Measurements from ENCODE around the gene APOM. TPM values are rescaled to one million over a fixed set of nuclear protein-coding genes. Genes with fewer than 3 reads are reported as not detected.

The APOM gene
- polyA plus RNA-seq, 4 donors = 10.1 to 106 (median 83.8) TPM

DNA sequence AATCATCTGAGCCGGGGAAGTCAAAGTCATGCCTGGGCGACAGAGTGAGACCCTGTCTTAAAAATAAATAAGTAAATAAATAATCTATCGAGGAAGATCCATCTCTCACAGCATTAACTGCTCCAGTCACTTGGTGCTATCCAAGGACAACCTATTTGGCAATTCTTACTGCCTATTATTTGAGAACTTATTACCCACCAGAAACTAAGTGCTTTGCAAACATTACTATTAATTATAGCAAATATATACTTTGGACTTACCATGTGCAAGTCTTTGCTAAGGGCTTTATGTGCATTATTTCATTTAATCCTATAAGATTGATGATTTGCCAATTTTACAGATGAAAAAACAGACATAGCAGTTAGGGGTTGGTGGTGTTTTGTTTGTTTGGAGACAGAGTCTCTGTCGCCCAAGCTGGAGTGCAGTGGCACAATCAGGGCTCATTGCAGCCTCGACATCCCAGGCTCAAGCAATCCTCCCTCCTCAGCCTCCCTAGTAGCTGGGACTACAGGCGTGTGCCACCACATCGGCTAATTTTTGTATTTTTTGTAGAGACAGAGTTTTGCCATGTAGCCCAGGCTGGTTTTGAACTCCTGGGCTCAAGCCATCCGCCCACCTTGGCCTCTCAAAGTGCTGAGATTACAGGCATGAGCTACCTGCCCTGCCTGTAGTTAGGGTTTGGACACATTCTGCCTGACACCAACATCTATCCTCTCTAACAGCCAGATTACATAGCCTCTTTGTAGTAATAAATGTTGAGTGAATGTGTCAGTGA, 933 bp upstream of the APOM start:
- no peak for DNase-seq (ENCODE audit: low read depth in 4 of 4, low spot score in 3 of 4)

DNA sequence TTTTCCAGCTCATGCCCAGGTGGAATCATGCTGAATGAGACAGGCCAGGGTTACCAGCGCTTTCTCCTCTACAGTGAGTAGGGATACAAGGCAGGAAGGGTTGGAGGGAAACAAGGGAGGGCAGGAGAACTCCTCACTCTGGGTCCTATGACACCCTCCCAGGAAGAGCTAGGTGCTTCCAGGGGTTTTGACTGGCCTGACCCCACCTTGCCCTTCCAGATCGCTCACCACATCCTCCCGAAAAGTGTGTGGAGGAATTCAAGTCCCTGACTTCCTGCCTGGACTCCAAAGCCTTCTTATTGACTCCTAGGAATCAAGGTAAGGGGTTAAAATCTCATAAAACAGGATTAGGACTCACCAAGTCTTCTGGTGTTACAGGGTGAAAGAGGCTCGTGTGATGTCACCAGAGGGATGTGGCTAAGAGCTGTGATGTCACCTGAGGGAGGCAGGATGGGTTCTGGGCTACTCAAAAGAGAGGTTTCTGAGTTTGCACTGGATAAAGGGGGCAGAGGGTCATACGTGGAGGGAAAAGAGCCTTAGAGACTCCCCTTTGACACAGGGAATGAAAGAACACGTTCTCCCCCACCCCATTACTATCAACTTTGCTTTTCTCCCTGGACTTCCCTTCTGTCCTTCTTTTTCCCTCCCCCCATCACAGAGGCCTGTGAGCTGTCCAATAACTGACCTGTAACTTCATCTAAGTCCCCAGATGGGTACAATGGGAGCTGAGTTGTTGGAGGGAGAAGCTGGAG, 1.9 kb downstream of the APOM start:
- DNase-seq (ENCODE audit: low read depth in 4 of 4, low spot score in 3 of 4) = no peak

DNA sequence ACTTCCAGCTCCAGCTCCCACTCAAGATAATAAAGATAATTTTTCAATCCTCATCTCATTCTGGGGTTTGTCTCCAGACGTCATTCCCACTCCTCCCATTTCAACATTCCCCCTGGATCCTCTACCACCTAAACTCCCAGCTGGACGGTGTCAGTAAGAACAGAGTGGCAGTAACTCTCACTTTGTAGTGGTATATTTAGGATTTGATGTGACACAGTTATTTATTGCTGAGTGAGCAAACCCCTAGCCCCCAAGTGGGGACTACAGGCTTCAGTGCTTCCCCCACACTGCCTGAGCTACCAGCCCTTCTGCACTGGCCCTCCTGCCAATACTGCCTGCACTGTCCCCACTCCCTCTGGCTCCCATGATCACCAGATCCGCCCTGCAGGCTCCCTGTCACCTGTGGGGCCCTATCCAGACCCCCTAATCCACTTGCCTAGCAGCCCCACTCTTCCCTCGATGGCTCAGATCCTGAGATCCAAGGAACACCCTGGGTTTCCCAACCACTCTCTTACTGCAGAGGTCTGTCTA, 2.5 kb downstream of the APOM start:
- no peak for DNase-seq (ENCODE audit: low read depth in 4 of 4, low spot score in 3 of 4)

DNA sequence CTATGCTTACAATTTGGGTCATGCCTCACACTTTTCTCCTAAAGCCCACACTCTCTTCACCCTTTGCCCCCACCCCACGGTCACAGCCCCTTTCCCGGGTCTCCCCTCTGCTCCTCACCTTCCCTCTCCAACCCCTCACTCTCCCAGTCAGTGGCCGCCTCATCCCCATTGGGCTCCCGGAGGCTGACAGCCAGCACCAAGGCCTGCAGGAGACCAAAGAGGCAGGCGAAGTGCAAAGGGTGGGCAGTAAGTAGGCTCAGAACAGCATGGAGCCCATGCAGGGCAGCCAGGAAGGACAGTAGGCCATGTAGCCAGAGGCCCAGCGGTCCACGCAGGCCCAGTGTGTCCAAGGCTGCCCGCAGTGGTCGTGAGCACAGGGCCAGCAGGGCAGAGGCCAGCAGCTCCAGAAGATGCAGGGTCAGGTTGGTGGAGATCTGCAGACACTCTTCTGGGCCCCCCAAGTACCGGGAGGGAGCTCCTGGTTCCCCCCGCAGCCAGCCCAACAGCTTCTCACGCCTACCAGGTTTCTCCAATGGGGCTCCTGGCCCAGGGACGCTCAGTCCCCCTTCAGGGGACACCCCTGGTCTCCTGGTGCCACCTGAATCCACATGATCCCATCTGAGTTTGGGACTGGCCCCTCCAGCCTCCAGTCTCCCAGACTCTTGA, 3.4 kb downstream of the APOM start:
- no peak for DNase-seq (ENCODE audit: low read depth in 4 of 4, low spot score in 3 of 4)

DNA sequence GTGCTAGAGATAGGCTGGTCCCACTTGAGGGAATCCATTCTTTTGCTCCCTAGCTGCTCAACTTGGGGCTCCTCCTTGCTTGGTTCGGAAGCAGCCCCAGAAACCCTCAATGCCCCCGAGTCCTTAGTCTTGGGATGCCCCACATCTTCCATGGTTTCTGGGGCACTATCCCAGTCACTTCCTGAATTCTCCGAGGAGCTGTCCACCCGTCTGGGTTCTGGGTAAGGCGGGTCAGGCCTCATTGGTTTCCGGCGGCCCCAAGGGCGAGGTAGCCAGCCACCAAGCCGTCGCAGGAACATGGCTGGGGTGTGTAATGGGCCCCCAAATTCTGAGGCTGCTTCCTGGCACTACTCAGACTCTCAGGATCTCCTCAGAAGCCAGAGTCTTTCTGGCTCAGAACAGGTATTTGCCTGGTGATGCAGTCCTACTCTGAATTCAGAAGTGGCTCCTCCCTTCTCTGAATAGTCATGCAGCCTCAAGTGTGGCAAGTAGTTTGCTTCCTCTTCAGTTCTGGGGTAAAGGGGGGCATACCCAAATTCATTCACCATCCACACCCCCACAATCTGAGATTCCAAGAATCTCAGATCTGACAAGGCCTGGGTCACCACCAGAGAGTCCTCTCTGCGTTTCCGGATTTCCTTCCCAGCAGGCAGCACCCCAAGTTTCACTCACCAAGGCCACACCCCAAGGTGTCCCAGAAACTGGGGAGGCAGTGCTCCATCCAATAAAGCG, 4.1 kb downstream of the APOM start:
- DNase-seq (ENCODE audit: low read depth in 4 of 4, low spot score in 3 of 4) = no peak

DNA sequence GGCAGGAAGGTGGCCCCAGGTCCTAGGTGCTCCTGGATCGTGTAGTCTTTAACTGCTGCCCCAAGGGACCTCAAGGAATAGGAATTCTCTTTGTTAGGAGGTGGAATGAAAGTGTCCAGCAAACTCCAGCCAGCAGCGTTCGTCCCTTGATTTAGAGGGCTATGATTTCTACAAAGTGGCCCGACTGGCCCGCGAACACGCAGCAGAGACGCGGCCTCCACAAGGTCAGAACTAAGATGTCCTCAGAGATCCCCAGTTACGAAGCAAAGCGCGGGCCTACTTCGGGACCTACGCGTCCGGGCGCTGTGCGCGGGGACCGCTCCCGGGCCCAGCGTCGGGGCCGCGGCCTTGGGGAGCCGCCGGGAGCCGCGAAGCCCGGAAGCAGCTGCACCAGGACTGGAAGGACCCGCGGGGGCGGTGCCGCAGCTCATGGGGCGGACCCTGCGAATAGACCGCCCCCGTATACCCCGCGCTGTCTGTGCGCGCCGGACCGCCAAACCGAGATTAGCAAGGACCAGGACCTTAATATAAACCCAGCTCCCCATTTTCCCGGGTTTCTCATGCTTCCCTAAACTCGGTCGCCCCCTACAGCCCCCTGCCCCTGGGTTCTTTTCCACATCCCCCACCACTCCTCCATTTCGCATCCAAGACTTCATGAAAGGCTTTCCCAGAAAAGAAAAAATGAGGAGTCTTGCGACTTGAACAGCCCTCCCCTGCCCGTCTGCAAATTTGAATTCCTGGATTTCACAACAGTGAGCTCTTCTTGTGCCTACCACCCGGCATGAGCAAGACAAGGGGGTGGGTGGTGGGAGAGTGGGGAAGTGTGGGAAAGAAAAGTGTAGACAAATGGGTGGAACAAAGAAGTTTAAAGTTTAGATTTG, 4.9 kb downstream of the APOM start, which contains the start of gene C6orf47:
Gene C6orf47, minus strand, starts transcription at position 398 of the 881 bp plus-strand sequence. CDS start 831 bp downstream, outside the sequence.
- peak in 1 of 4 donors; percentile 75 for DNase-seq (ENCODE audit: low read depth in 4 of 4, low spot score in 3 of 4)

DNA sequence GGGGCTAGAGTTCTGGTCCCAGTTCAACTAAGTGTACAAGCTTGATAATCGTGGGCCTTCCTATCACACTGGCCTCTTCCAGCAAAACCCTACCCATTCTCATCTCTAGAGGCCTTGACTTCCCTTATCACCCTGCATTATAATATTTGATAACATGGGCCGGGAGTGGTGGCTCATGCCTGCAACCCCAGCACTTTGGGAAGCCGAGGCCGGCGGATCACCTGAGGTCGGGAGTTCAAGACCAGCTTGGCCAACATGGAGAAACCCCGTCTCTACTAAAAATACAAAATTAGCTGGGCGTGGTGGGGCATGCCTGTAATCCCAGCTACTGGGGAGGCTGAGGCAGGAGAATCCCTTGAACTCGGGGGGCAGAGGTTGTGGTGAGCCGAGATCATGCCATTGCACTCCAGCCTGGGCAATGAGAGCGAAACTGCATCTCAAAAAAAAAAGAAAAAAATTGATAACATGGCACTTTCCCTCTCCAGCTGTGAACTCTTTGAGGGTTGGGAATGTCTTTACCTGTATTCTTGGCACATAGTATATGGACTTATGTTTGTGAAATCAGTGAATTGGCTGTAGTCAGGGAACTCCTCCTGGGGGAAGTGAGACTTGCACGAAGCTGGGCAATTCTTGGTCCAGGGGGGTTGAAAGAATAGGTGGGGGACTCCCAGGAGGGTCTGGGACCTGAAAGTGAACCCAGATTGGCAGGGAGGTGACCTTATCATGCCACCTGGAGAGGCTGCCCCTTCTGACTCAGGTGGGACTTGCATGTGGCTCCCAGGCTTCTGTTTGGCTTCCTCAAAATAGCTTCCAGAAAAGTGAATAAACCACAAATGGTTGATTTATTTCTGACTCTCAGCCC, 5.8 kb downstream of the APOM start:
- no peak for DNase-seq (ENCODE audit: low read depth in 4 of 4, low spot score in 3 of 4)

DNA sequence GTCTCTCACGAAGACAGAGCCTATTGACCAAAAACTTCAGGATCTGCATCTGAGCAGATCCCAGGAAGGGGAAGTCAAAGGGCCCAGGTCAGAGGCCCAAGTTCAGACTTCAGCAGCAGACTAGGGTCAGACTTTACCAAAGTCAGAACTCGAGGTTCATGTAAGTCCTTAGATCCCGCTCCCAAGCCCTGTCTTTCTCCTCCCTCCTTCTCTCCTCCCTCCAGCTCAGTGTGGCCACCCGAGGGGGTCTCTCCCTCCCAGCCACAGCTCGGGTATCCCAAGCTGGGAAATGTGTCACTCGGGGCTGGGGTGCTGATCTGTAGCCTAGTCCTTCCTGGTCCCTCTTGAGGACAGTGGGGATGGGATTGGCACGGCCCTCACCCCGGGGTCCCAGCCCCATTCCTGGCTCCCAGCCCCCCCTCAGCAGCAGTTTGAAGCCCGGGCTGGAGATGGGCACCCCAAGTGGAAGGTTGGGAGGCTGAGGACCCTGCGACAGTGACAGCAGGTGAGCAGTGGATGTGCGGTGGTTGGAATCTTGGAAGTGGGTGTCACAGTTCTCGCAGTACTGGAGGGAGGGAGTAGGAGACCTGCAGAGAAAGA, 6.5 kb downstream of the APOM start:
- DNase-seq (ENCODE audit: low read depth in 4 of 4, low spot score in 3 of 4) = no peak

DNA sequence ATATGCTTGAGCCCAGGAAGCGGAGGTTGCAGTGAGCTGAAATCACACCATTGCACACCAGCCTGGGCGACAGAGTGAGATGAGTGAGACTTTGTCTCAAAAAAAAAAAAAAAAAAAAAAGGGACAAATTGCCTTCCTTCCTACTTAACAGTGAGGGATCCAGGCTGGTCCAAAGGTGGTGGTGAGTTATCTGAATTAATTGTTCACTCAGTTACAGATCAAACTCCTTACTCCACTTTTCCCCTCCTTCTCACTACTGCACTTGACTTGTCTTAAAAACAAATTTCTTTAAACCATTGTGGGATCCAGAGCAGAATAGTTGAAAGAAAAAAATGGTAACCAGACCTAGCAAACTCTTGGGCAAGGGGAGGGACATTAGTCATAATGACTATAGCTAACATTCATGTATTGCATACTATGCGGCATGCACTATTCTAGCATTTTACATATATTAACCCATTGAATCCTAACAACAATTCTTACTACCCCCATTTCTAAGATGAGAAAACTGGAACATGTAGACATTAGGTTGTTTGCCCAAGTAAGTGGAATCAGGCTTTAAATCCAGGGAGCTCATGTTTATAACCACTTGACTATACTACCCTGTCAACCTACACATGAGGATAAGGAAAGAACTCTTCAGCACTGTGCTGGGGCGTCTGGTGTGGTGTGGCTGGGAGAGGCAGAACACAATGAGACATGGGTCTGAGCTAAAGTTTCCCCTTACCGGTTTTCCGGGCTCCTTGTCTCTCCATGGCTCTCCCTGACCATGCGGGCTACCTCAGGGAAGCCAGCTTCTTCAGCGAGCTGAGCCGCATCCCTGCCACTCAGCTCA, 7.6 kb downstream of the APOM start:
- DNase-seq (ENCODE audit: low read depth in 4 of 4, low spot score in 3 of 4) = no peak

DNA sequence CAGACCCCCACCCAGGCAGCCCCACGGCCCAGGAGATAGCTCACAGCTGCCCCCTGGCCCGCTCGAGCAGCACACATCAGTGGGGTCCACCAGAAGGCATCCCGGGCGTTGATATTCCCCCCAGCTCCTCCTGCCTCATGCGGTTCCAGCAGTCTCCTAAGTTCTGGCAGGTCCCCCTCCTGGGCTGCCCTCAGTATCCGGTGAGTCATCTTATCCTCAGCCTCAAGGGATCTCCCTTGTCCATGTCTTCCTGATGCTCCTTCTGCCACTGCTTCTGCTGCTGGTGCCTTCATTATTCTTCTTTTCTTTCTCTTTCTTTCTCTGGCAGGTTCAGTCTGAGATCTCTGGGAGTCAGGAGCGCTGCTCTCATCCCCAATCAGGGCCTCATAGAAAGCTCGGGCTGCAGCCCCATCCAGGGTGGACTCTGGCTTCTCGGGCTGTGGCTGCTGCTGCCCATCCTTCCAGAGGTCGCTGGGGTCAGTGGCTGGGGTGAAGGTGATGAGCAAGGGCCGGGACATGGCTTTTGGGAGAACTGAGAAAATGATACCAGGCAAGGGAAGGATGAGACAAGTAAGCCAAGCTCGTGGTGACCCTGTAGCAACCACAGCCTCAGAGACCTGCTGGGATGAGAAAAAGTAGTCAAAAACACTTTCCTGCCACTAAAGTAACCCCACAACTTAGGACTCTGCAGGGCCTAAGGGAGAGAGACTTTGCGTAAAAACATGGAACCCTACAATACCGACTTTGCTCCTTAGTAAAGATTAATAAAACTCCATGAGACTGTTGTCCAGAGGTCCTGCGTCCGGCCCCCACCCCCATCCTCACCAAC, 8.5 kb downstream of the APOM start:
- DNase-seq (ENCODE audit: low read depth in 4 of 4, low spot score in 3 of 4) = no peak

DNA sequence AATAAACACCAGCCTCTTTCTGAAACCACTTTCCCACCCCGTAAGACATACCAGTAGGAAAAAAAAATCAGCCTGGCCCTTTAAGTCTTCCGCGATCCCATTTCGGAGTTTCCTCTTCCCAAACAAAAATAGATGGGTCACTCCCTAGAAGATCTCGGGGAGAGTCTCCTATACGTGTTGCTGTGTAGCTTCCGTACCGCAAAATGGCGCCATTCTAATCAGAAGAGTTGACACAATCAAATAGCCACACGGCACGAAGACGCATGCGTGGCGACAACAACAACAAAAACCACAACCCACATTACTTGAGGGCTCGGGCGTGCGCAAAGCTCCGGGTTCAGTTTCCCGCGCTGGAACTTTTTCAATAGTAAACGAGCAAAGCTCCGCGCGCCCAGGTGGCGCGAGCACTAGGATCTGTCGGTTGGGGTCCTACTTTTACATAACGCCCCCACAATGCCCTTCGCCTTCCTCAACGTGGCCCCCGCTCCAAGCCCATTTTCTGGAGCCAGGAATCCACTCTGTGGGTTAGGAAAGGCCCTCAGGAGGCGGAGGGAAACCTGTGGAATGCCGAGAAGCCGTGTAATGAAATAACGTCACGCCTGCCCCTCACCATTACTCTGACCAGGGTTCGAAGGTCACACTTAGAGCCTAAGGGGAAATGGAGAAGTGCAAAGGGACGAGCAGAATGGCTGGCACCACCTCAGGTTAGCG, 9.3 kb downstream of the APOM start, which contains the start of gene GPANK1:
Gene GPANK1, minus strand, starts transcription at position 208 of the 711 bp plus-strand sequence. CDS start 519 bp downstream, outside the sequence.
- peak; percentile 87 to 89 (median 88) for DNase-seq (ENCODE audit: low read depth in 4 of 4, low spot score in 3 of 4)

DNA sequence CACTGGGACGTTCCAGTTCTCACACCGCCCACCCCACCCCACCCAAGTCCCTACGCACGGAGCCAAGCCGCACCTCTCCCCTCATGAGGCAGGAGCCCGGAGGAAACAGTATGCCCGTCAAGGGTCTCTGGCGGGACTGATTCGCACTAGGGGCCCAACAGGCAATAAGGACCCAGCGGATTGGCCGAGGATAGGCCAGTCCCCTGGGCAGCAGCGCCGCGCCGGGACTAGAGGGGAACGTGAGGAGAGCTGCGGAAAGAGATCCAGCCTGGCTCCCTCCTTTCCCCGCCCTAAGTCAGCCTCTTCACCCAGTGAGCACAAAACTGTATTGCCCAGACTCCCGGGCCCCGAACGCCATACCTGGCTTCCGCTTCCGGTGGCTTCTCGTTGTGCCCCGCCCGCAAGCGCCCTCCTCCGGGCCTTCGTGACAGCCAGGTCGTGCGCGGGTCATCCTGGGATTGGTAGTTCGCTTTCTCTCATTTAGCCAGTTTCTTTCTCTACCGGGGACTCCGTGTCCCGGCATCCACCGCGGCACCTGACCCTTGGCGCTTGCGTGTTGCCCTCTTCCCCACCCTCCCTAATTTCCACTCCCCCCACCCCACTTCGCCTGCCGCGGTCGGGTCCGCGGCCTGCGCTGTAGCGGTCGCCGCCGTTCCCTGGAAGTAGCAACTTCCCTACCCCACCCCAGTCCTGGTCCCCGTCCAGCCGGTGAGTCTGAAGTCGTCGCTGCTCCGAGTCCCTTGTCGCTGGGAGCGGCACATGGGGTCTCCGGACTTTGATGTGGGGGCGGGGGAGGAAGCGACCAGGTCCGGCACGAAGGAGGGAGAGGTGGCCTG, 10.0 kb downstream of the APOM start, which contains the start of gene CSNK2B:
Gene CSNK2B, plus strand, starts transcription at position 580 of the 836 bp plus-strand sequence. CDS start 752 bp downstream, outside the sequence.
- peak; percentile 91 to 95 (median 93) for DNase-seq (ENCODE audit: low read depth in 4 of 4, low spot score in 3 of 4)

DNA sequence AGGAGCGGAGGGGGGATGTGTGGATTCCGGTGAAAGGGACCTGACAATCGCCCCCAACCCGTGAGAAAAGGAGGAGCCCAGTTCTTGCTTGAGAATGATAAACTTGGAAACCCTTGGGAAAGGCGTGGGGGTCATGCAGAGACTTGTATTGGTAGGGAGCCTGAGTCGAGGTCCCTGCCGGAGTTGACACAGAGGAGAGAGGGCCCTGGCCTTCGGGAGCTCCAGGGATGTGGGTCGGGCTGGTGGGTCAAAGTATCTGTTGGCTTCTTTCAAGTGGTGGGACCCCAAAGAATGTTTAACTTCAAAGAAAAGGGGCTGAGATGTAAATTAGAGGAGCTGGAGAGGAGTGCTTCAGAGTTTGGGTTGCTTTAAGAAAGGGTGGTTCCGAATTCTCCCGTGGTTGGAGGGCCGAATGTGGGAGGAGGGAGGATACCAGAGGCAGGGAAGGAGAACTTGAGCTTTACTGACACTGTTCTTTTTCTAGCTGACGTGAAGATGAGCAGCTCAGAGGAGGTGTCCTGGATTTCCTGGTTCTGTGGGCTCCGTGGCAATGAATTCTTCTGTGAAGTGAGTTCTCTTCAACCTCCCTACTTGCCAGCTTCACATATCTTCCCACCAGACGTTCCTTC, 10.8 kb downstream of the APOM start:
- DNase-seq (ENCODE audit: low read depth in 4 of 4, low spot score in 3 of 4) = no peak

DNA sequence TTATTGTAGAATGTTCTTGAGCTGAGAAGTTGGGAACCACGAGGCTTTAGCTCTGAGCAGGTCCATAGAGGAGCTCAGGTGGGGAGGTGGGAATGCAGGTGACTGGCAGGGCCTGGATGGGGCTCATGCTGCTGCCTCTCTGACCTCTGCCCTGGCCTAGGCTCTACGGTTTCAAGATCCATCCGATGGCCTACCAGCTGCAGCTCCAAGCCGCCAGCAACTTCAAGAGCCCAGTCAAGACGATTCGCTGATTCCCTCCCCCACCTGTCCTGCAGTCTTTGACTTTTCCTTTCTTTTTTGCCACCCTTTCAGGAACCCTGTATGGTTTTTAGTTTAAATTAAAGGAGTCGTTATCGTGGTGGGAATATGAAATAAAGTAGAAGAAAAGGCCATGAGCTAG, 14.0 kb downstream of the APOM start, which contains the start of gene LY6G5B:
Gene LY6G5B, plus strand, starts transcription at position 301 of the 400 bp plus-strand sequence. CDS start 975 bp downstream, outside the sequence.
- no peak for DNase-seq (ENCODE audit: low read depth in 4 of 4, low spot score in 3 of 4)

Data from left renal pelvis (tissue), 4 donors.